T-helper 2 cell treated with Interferon-gamma antibody and Interleukin-4, amounts not matched to agents 5 μg/mL and 100 μg/mL, for 36 hours (primary cell): ENCODE data around the gene OPN1SW.

Experiments
- DNase-seq: peaks from one replicate; pipeline ENCODE4 v3.0.0; 2021; ENCODE audit warnings: low spot score
- H3K27ac Mint-ChIP-seq: one replicate; pipeline ENCODE4 v1.8.0; 2021; ENCODE audit warnings: mild to moderate bottlenecking, mixed read lengths
- H3K27me3 Mint-ChIP-seq: one replicate; pipeline ENCODE4 v1.8.0; 2021; ENCODE audit warnings: low read depth, mixed read lengths
- H3K36me3 Mint-ChIP-seq: one replicate; pipeline ENCODE4 v1.8.0; 2021; ENCODE audit warnings: low read depth, mixed read lengths
- H3K4me1 Mint-ChIP-seq: one replicate; pipeline ENCODE4 v1.8.0; 2021; ENCODE audit warnings: low read depth, mixed read lengths
- H3K4me3 Mint-ChIP-seq: one replicate; pipeline ENCODE4 v1.8.0; 2022; ENCODE audit warnings: mild to moderate bottlenecking, moderate library complexity, mixed read lengths
- H3K9me3 Mint-ChIP-seq: one replicate; pipeline ENCODE4 v1.8.0; 2021; ENCODE audit warnings: mixed read lengths

Gene OPN1SW

GRCh38 chr7:128801667-128802418, 26.2 kb upstream of the OPN1SW start:
- DNase-seq: no peak
- Mint-ChIP-seq H3K9me3 (no peaks in the 10 kb centered on the region), H3K27ac (no peak overlapping the region), H3K36me3 (no peaks in the 10 kb centered on the region), H3K4me1 (no peaks in the 10 kb centered on the region), H3K4me3 (no peak overlapping the region), H3K27me3 (no peaks in the 10 kb centered on the region)

- Mint-ChIP-seq H3K27ac (no peak overlapping the region), H3K4me3 (no peak overlapping the region), H3K9me3 (no peaks in the 10 kb centered on the region), H3K4me1 (no peaks in the 10 kb centered on the region), H3K27me3 (no peaks in the 10 kb centered on the region), H3K36me3 (no peaks in the 10 kb centered on the region)
- DNase-seq: no peak
Measured at GRCh38 chr7:128801003-128801402, 25.4 kb upstream of the OPN1SW start.

- H3K9me3 Mint-ChIP-seq: no peaks in the 10 kb centered on the region
- no peaks in the 10 kb centered on the region for H3K27me3 Mint-ChIP-seq
- no peak for DNase-seq
- no peaks in the 10 kb centered on the region for H3K36me3 Mint-ChIP-seq
- H3K4me1 Mint-ChIP-seq: no peaks in the 10 kb centered on the region
- H3K27ac Mint-ChIP-seq: no peak overlapping the region
- no peak overlapping the region for H3K4me3 Mint-ChIP-seq
Measured at GRCh38 chr7:128800567-128800966, 25.0 kb upstream of the OPN1SW start.

- no peak overlapping the region for H3K27ac Mint-ChIP-seq
- H3K36me3 Mint-ChIP-seq: no peaks in the 10 kb centered on the region
- H3K9me3 Mint-ChIP-seq: no peaks in the 10 kb centered on the region
- no peak overlapping the region for H3K4me3 Mint-ChIP-seq
- no peaks in the 10 kb centered on the region for H3K27me3 Mint-ChIP-seq
- H3K4me1 Mint-ChIP-seq: no peaks in the 10 kb centered on the region
- no peak for DNase-seq
Measured at GRCh38 chr7:128799451-128799850, 23.9 kb upstream of the OPN1SW start.

GRCh38 chr7:128796327-128796726, 20.7 kb upstream of the OPN1SW start:
- no peak for DNase-seq
- Mint-ChIP-seq H3K4me3 (no peak overlapping the region), H3K4me1 (peaks cover 4% of the 10 kb centered on the region)

GRCh38 chr7:128795129-128795528, 19.5 kb upstream of the OPN1SW start:
- no peak overlapping the region for H3K27ac Mint-ChIP-seq
- H3K9me3 Mint-ChIP-seq: no peaks in the 10 kb centered on the region
- peaks cover 6% of the 10 kb centered on the region for H3K4me1 Mint-ChIP-seq
- H3K4me3 Mint-ChIP-seq: no peak overlapping the region
- no peaks in the 10 kb centered on the region for H3K36me3 Mint-ChIP-seq
- no peak for DNase-seq
- H3K27me3 Mint-ChIP-seq: peaks cover 4% of the 10 kb centered on the region

More at GRCh38 chr7:128796327-128796726, 20.7 kb upstream of the OPN1SW start:
- no peak overlapping the region for H3K27ac Mint-ChIP-seq
- H3K9me3 Mint-ChIP-seq: no peaks in the 10 kb centered on the region
- no peaks in the 10 kb centered on the region for H3K36me3 Mint-ChIP-seq
- H3K27me3 Mint-ChIP-seq: no peaks in the 10 kb centered on the region

GRCh38 chr7:128794436-128794835, 18.8 kb upstream of the OPN1SW start:
- Mint-ChIP-seq H3K36me3 (no peaks in the 10 kb centered on the region), H3K27me3 (peaks cover 11% of the 10 kb centered on the region), H3K4me3 (no peak overlapping the region), H3K9me3 (no peaks in the 10 kb centered on the region), H3K4me1 (peaks cover 6% of the 10 kb centered on the region), H3K27ac (no peak overlapping the region)
- DNase-seq: no peak

GRCh38 chr7:128794020-128794419, 18.4 kb upstream of the OPN1SW start:
- no peaks in the 10 kb centered on the region for H3K9me3 Mint-ChIP-seq
- peaks cover 15% of the 10 kb centered on the region for H3K27me3 Mint-ChIP-seq
- H3K4me1 Mint-ChIP-seq: peaks cover 6% of the 10 kb centered on the region
- DNase-seq: no peak
- H3K36me3 Mint-ChIP-seq: no peaks in the 10 kb centered on the region
- H3K4me3 Mint-ChIP-seq: no peak overlapping the region
- no peak overlapping the region for H3K27ac Mint-ChIP-seq

GRCh38 chr7:128793181-128793547, 17.6 kb upstream of the OPN1SW start:
- Mint-ChIP-seq H3K4me3 (no peak overlapping the region), H3K9me3 (no peaks in the 10 kb centered on the region), H3K4me1 (peaks cover 6% of the 10 kb centered on the region), H3K27me3 (peaks cover 22% of the 10 kb centered on the region), H3K36me3 (no peaks in the 10 kb centered on the region), H3K27ac (no peak overlapping the region)
- no peak for DNase-seq

- Mint-ChIP-seq H3K36me3 (no peaks in the 10 kb centered on the region), H3K9me3 (no peaks in the 10 kb centered on the region), H3K27ac (no peak overlapping the region), H3K4me3 (peak overlapping the region; percentile 56), H3K4me1 (peaks cover 6% of the 10 kb centered on the region), H3K27me3 (peaks cover 25% of the 10 kb centered on the region)
- DNase-seq: no peak
Measured at GRCh38 chr7:128792471-128793180, 17.0 kb upstream of the OPN1SW start.

- Mint-ChIP-seq H3K4me1 (peaks cover 10% of the 10 kb centered on the region), H3K9me3 (no peaks in the 10 kb centered on the region), H3K36me3 (no peaks in the 10 kb centered on the region), H3K27ac (no peak overlapping the region), H3K27me3 (peaks cover 29% of the 10 kb centered on the region), H3K4me3 (peak overlapping the region; percentile 79)
- DNase-seq: no peak
Measured at GRCh38 chr7:128791972-128792327, 16.4 kb upstream of the OPN1SW start.

- peaks cover 30% of the 10 kb centered on the region for H3K27me3 Mint-ChIP-seq
- H3K27ac Mint-ChIP-seq: peak within 1 kb of the TSS; percentile 58
- H3K4me3 Mint-ChIP-seq: peak within 1 kb of the TSS; percentile 79
- DNase-seq: peak; percentile 72
- H3K4me1 Mint-ChIP-seq: peaks cover 10% of the 10 kb centered on the region
- H3K36me3 Mint-ChIP-seq: no peaks in the 10 kb centered on the region
- no peaks in the 10 kb centered on the region for H3K9me3 Mint-ChIP-seq
Measured at GRCh38 chr7:128791121-128791971, 15.8 kb upstream of the OPN1SW start, which contains the start of gene CCDC136. Gene CCDC136 (plus strand): TSS chr7:128791968. CDS start chr7:128792412, 444 bp downstream.

- H3K4me3 Mint-ChIP-seq: peak overlapping the region; percentile 79
- no peak for DNase-seq
Measured at GRCh38 chr7:128790315-128791041, 14.9 kb upstream of the OPN1SW start.

More at GRCh38 chr7:128790315-128791041, 14.9 kb upstream of the OPN1SW start:
- H3K4me1 Mint-ChIP-seq: peaks cover 10% of the 10 kb centered on the region
- H3K36me3 Mint-ChIP-seq: no peaks in the 10 kb centered on the region
- peak overlapping the region; percentile 50 for H3K27ac Mint-ChIP-seq
- H3K27me3 Mint-ChIP-seq: peaks cover 39% of the 10 kb centered on the region
- H3K9me3 Mint-ChIP-seq: no peaks in the 10 kb centered on the region
